Neural progenitor cell (in vitro differentiated cells): Measurements from ENCODE around the gene CAMK2D.

ENCODE experiments used
- CTCF ChIP-seq: fragments of 200-600 bp; sonication (generic); IDR thresholded peaks from 2 replicates; pipeline ENCODE4 v1.5.1; 2017; ENCODE audit warnings: antibody characterized with exemption, mild to moderate bottlenecking
- EZH2phosphoT487 ChIP-seq: fragments of 200-600 bp; sonication (generic); IDR thresholded peaks from 2 replicates; pipeline ENCODE4 v1.6.1; 2017; ENCODE audit warnings: antibody characterized with exemption

- no peak for TF ChIP-seq CTCF
- TF ChIP-seq EZH2phosphoT487: no peak
Observed at GRCh38 chr4:113618205-113618604, 143.3 kb downstream of the CAMK2D start.
